Smooth muscle cell (in vitro differentiated cells): ENCODE results near the gene ASB7. TPM values are rescaled to one million over a fixed set of nuclear protein-coding genes. Genes with fewer than 3 reads are reported as not detected.

Experiments used
- DNase-seq: peaks from one replicate; lab custom pipeline; 2025; ENCODE audit not compliant: unreplicated experiment; lab: John Stamatoyannopoulos, UW
- H2AFZ ChIP-seq: fragments of 200-600 bp; sonication (generic); 2 replicates; pipeline ENCODE4 v1.6.0; 2016; ENCODE audit warnings: antibody characterized with exemption, low read depth, mild to moderate bottlenecking
- H3F3A ChIP-seq: fragments of 200-600 bp; sonication (generic); 2 replicates; pipeline ENCODE4 v1.6.0; 2017; ENCODE audit warnings: antibody characterized with exemption, low read depth
- H3K27ac ChIP-seq: fragments of 200-600 bp; sonication (generic); 2 replicates; pipeline ENCODE4 v1.5.1; 2016; ENCODE audit warnings: low read depth, mild to moderate bottlenecking
- H3K27me3 ChIP-seq: fragments of 200-600 bp; sonication (generic); 2 replicates; pipeline ENCODE4 v1.6.1; 2016; ENCODE audit warnings: low read depth, mild to moderate bottlenecking
- H3K36me3 ChIP-seq: fragments of 200-600 bp; sonication (generic); 2 replicates; pipeline ENCODE4 v1.5.1; 2016; ENCODE audit warnings: low read depth
- H3K4me1 ChIP-seq: fragments of 200-600 bp; sonication (generic); 2 replicates; pipeline ENCODE4 v1.5.1; 2016; ENCODE audit warnings: low read depth
- H3K4me2 ChIP-seq: fragments of 200-600 bp; sonication (generic); 2 replicates; pipeline ENCODE4 v1.6.0; 2016; ENCODE audit warnings: mild to moderate bottlenecking
- H3K4me3 ChIP-seq: fragments of 200-600 bp; sonication (generic); 2 replicates; pipeline ENCODE4 v1.5.1; 2016; ENCODE audit warnings: mild to moderate bottlenecking
- H3K79me2 ChIP-seq: fragments of 200-600 bp; sonication (generic); 2 replicates; pipeline ENCODE4 v1.6.0; 2016; ENCODE audit warnings: low read depth, mild to moderate bottlenecking
- H3K9ac ChIP-seq: fragments of 200-600 bp; sonication (generic); 2 replicates; pipeline ENCODE4 v1.6.0; 2016; ENCODE audit warnings: low read depth
- H3K9me3 ChIP-seq: fragments of 200-600 bp; sonication (generic); replicated peaks from 2 replicates; pipeline ENCODE4 v1.5.1; 2016; ENCODE audit warnings: low read depth
- H4K20me1 ChIP-seq: fragments of 200-600 bp; sonication (generic); 2 replicates; pipeline ENCODE4 v1.6.0; 2016; ENCODE audit warnings: low read depth
- CTCF ChIP-seq: fragments of 200-600 bp; sonication (generic); IDR thresholded peaks from 2 replicates; pipeline ENCODE4 v1.5.1; 2017; ENCODE audit warnings: borderline replicate concordance, mild to moderate bottlenecking, antibody characterized with exemption; ENCODE audit not compliant: insufficient read depth, poor library complexity, severe bottlenecking
- WGBS: methylation state at CpG from one replicate; pipeline ENCODE4 v1.1.7; 2016; ENCODE audit warnings: low lambda C conversion rate; 5-methylcytosine and 5-hydroxymethylcytosine counted together
- polyA plus RNA-seq: library from polyadenylated mRNA; unstranded; fragments of >200 nt; fragmentation: Nextera tagmentation; extraction: Ambion mirVana; gene quantifications from 2 replicates; pipeline ENCODE4 v1.2.1, GENCODE V29; 2016
- small RNA-seq: library from RNA; depleted of rRNA; stranded (forward); fragments of <200 nt; gene quantifications from one replicate; pipeline ENCODE3, GENCODE V24; 2014
- total RNA-seq: library from RNA; depleted of rRNA; stranded (reverse); fragments of >200 nt; gene quantifications from 2 replicates; pipeline ENCODE4 v1.2.3, GENCODE V29; 2014

The ASB7 gene
- total and polyA plus RNA-seq, 2 experiments from 2014 or later = 6.2 to 9.5 TPM

GRCh38 chr15:100694381-100695021 is 92.1 kb downstream of the ASB7 start:
- Histone ChIP-seq H3K4me1 (no peaks in the 10 kb centered on the region), H3K79me2 (no peaks in the 10 kb centered on the region), H3K4me3 (no peak overlapping the region), H3K9ac (no peak overlapping the region), H3F3A (no peaks in the 10 kb centered on the region), H3K27ac (no peak overlapping the region), H3K27me3 (no peaks in the 10 kb centered on the region), H2AFZ (no peak overlapping the region), H3K4me2 (no peak overlapping the region), H4K20me1 (no peaks in the 10 kb centered on the region), H3K9me3 (no peaks in the 10 kb centered on the region), H3K36me3 (no peaks in the 10 kb centered on the region)
- no peak for DNase-seq
- WGBS = 63% methylated on average over 4 of the region's 4 CpGs
- no peak for TF ChIP-seq CTCF

GRCh38 chr15:100695048-100695447 is 92.7 kb downstream of the ASB7 start:
- no peaks in the 10 kb centered on the region for H3K79me2 ChIP-seq
- no peaks in the 10 kb centered on the region for H3F3A ChIP-seq
- H3K4me2 ChIP-seq = no peak overlapping the region
- no peaks in the 10 kb centered on the region for H3K4me1 ChIP-seq
- no peaks in the 10 kb centered on the region for H3K27me3 ChIP-seq
- H3K9ac ChIP-seq = no peak overlapping the region
- H3K27ac ChIP-seq = no peak overlapping the region
- H2AFZ ChIP-seq = no peak overlapping the region
- no peak overlapping the region for H3K4me3 ChIP-seq
- H4K20me1 ChIP-seq = no peaks in the 10 kb centered on the region
- H3K9me3 ChIP-seq = no peaks in the 10 kb centered on the region
- no peaks in the 10 kb centered on the region for H3K36me3 ChIP-seq
- TF ChIP-seq CTCF = no peak
- 92% methylated on average over 3 of the region's 3 CpGs for WGBS
- no peak for DNase-seq

GRCh38 chr15:100696452-100696851 is 94.1 kb downstream of the ASB7 start:
- no peak for TF ChIP-seq CTCF
- no peak overlapping the region for H2AFZ ChIP-seq

More at GRCh38 chr15:100696452-100696851, 94.1 kb downstream of the ASB7 start:
- H4K20me1 ChIP-seq = no peaks in the 10 kb centered on the region
- WGBS = 55% methylated on average over 3 of the region's 3 CpGs
- H3K36me3 ChIP-seq = no peaks in the 10 kb centered on the region
- H3K4me1 ChIP-seq = no peaks in the 10 kb centered on the region
- no peak overlapping the region for H3K4me3 ChIP-seq
- H3F3A ChIP-seq = no peaks in the 10 kb centered on the region
- H3K4me2 ChIP-seq = peak overlapping the region; percentile 11
- DNase-seq = no peak
- no peak overlapping the region for H3K9ac ChIP-seq
- H3K27ac ChIP-seq = no peak overlapping the region
- no peaks in the 10 kb centered on the region for H3K27me3 ChIP-seq
- no peaks in the 10 kb centered on the region for H3K79me2 ChIP-seq
- no peaks in the 10 kb centered on the region for H3K9me3 ChIP-seq

Small RNA genes lying within 50 kb of the gene (small RNA-seq; reads per million reads assigned to genes)
- gene RF00019 (not detected), gene RNU6-181P (not detected)

Other genes with a start within 250 kb of the ASB7 start
- 3.9 and 6.3 TPM in 2 replicates for gene CERS3, start 73.6 kb upstream of the ASB7 start, total RNA-seq
- 0.87 and 1.6 TPM in 2 replicates for gene CERS3, start 73.6 kb upstream of the ASB7 start, polyA plus RNA-seq
- gene LINS1, start 405 bp upstream of the ASB7 start, total RNA-seq = 9.2 and 9.7 TPM in 2 replicates
- gene LINS1, start 405 bp upstream of the ASB7 start, polyA plus RNA-seq = 6.0 and 8.5 TPM in 2 replicates